Measurements from ENCODE around the gene STK11IP.

Gene STK11IP

DNA sequence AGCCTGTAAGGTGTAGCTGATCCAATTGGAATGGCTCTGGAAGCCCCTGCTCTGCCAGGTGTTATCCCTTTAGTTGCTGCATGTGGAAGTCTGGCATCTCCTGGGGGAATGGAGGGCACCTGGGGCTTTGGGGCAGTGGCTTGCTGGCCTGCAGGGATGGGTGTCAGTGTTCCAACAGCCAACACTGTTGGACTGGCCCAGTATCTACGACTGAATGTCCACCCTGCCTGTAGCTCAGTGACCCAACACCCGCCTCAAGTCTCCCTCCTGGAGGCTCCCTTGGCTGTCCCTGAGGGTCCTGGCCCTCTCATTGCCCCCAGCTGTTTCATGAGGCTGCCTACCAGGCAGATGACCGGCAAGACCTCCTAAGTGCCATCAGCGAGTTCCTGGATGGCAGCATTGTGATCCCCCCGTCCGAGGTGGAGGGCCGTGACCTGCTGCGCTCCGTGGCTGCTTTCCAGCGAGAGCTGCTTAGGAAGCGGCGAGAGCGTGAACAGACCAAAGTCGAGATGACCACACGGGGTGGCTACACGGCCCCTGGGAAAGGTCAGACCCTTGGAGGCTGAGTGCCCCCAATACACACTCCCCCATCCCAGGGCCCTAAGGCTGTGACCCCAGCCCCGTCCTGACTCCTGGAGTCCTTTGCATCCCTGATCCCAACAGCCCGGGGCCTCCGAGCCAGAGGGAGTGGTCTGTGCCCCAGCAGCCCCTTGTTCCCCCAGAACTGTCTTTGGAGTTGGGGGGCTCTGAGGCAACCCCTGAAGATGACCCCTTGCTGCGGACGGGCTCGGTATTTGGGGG lies 37.5 kb downstream of the STK11IP start (continued):
- TF ChIP-seq, protein P1, sequence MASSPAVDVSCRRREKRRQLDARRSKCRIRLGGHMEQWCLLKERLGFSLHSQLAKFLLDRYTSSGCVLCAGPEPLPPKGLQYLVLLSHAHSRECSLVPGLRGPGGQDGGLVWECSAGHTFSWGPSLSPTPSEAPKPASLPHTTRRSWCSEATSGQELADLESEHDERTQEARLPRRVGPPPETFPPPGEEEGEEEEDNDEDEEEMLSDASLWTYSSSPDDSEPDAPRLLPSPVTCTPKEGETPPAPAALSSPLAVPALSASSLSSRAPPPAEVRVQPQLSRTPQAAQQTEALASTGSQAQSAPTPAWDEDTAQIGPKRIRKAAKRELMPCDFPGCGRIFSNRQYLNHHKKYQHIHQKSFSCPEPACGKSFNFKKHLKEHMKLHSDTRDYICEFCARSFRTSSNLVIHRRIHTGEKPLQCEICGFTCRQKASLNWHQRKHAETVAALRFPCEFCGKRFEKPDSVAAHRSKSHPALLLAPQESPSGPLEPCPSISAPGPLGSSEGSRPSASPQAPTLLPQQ (tag by site-specific recombination; IDR thresholded peaks at IDR 0.05), result no peak

DNA sequence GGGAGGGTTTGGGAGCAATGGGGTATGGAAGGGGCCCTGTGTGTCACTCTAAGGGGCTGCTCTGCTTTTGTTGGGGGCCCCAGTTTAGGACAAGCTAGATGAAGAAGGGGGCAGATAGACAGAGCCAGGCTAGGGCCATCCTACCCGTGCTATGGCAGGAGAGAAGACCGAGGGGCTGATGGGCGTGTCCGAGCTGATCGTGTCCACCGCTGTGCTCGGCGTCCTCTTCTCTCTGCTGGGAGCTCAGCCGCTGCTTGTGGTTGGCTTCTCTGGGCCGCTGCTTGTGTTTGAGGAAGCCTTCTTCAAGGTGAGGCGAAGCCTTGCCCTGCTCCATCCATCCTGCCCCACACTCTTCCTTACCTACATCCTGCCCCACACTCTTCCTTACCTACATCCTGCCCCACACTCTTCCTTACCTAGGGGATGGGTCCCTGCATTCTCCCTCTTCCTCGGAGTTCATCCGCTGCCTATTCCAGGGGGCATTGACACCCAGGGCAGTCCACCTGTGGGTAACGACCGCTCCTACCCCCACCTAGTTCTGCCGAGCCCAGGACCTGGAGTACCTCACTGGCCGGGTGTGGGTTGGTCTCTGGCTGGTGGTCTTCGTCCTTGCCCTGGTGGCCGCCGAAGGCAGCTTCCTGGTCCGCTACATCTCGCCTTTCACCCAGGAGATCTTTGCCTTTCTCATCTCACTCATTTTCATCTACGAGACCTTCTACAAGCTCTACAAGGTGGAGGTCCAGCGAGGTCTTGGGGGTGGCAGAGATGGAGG lies 38.7 kb downstream of the STK11IP start:
- H3K27ac ChIP-seq (ENCODE audit: extremely low read depth, low read depth, low read length), result no peak overlapping the region
- POLR2A ChIA-PET, result no interaction called here
- TF ChIP-seq, protein P2, sequence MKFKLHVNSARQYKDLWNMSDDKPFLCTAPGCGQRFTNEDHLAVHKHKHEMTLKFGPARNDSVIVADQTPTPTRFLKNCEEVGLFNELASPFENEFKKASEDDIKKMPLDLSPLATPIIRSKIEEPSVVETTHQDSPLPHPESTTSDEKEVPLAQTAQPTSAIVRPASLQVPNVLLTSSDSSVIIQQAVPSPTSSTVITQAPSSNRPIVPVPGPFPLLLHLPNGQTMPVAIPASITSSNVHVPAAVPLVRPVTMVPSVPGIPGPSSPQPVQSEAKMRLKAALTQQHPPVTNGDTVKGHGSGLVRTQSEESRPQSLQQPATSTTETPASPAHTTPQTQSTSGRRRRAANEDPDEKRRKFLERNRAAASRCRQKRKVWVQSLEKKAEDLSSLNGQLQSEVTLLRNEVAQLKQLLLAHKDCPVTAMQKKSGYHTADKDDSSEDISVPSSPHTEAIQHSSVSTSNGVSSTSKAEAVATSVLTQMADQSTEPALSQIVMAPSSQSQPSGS (tag by site-specific recombination; IDR thresholded peaks at IDR 0.05; ENCODE audit: low read depth), result no peak
- CTCF ChIA-PET, result interaction anchor here (0.7 to 1.3 kb wide), 3 partner anchors 53 to 95 kb away, joined by 3 to 4 read pairs (median 4); no protein-coding TSS in a partner anchor
- H3K4me1 ChIP-seq (ENCODE audit: control insufficient read depth, insufficient read depth, low read length), result no peaks in the 10 kb centered on the region
- no peak overlapping the region for H3K4me3 ChIP-seq (ENCODE audit: low read depth, low read length)
- peaks cover 0 to 29% of the 10 kb centered on the region in 2 experiments; a peak in 1 of 3 replicates for H3K36me3 ChIP-seq (ENCODE audit: control insufficient read depth in 2 of 2, insufficient read depth in 1 of 2, low read length in 2 of 2)
- no peaks in the 10 kb centered on the region for H3K9me3 ChIP-seq (ENCODE audit: control insufficient read depth, insufficient read depth, low read depth, low read length)

DNA sequence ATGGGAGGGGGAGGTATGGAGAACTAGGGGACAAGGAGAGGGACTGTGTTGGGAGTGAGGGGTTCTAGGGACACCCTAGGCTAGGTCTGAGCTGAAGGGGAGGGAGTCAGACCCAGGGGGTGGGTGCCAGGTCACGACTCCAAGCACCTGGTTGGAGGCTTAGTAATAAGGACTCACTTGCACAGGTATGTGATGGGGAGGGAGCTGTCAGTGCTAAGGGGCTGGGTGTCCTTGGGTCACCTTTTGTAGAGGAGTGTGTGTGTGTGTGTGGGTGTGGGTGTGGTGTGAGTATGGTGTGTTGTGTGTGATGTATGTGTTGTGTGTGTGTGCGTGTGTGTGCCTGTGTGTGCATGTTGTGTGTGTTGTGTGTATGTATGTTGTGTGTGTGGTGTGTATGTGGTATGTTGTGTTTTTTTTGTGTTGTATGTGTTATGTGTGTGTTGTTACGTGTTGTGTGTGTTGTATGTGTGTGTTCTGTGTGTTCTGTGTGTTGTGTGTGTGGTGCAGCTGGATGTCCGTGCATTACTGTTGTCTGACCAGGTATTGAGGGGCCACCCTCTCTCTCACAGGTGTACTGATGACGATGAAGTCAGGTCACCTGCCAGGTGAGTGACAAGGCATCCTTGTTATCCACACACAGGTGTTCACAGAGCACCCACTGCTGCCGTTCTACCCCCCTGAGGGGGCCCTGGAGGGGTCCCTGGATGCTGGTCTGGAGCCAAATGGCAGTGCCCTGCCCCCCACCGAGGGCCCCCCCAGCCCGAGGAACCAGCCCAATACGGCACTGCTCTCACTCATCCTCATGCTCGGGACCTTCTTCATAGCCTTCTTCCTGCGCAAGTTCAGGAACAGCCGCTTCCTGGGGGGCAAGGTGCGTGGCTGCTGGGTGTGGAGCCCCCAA lies 39.5 kb downstream of the STK11IP start:
- Histone ChIP-seq H3K4me3 (ENCODE audit: low read depth, low read length) (no peak overlapping the region), H3K27ac (ENCODE audit: extremely low read depth, low read depth, low read length) (no peak overlapping the region), H3K4me1 (ENCODE audit: control insufficient read depth, insufficient read depth, low read length) (no peaks in the 10 kb centered on the region), H3K36me3 (ENCODE audit: control insufficient read depth in 2 of 2, insufficient read depth in 1 of 2, low read length in 2 of 2) (peaks cover 0 to 31% of the 10 kb centered on the region in 2 experiments; a peak in 1 of 3 replicates), H3K9me3 (ENCODE audit: control insufficient read depth, insufficient read depth, low read depth, low read length) (no peaks in the 10 kb centered on the region)
- ChIA-PET POLR2A (no interaction called here), CTCF (interaction anchor here (0.7 to 1.2 kb wide), 3 partner anchors 42 to 96 kb away, joined by 3 to 4 read pairs (median 3); no protein-coding TSS in a partner anchor)
- TF ChIP-seq ZNF624 (tag by site-specific recombination; IDR thresholded peaks at IDR 0.05) (no peak), KLF16 (tag by site-specific recombination; IDR thresholded peaks at IDR 0.05) (no peak), GLIS1 (tag by site-specific recombination; IDR thresholded peaks at IDR 0.05) (peak; percentile 16; the same call in 1 of the 2 replicates)
- TF ChIP-seq, protein P3, sequence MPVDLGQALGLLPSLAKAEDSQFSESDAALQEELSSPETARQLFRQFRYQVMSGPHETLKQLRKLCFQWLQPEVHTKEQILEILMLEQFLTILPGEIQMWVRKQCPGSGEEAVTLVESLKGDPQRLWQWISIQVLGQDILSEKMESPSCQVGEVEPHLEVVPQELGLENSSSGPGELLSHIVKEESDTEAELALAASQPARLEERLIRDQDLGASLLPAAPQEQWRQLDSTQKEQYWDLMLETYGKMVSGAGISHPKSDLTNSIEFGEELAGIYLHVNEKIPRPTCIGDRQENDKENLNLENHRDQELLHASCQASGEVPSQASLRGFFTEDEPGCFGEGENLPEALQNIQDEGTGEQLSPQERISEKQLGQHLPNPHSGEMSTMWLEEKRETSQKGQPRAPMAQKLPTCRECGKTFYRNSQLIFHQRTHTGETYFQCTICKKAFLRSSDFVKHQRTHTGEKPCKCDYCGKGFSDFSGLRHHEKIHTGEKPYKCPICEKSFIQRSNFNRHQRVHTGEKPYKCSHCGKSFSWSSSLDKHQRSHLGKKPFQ (tag by site-specific recombination; IDR thresholded peaks at IDR 0.05), result peak; percentile 67
- TF ChIP-seq, protein P4, sequence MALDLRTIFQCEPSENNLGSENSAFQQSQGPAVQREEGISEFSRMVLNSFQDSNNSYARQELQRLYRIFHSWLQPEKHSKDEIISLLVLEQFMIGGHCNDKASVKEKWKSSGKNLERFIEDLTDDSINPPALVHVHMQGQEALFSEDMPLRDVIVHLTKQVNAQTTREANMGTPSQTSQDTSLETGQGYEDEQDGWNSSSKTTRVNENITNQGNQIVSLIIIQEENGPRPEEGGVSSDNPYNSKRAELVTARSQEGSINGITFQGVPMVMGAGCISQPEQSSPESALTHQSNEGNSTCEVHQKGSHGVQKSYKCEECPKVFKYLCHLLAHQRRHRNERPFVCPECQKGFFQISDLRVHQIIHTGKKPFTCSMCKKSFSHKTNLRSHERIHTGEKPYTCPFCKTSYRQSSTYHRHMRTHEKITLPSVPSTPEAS (tag by site-specific recombination; IDR thresholded peaks at IDR 0.05), result peak; percentile 67

DNA sequence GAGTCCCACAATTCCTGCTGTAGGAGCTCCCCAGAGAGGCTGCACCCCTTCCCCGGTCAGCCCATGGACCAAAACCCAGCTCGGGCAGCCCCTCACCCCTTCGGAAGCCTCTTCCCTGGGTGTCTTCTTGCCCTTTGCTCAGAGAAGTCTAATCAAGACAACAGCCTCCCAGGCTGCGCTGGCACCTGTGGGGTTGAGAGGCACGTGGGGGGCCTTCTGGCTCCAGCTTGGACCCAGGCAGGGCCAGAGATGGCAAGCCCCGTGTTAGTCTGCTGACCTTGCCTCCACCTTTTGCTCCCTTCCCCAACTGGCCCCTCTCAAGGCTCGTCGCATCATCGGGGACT lies 40.2 kb downstream of the STK11IP start:
- Histone ChIP-seq H3K9me3 (ENCODE audit: control insufficient read depth, insufficient read depth, low read depth, low read length) (no peaks in the 10 kb centered on the region), H3K4me3 (ENCODE audit: low read depth, low read length) (no peak overlapping the region), H3K36me3 (ENCODE audit: control insufficient read depth in 2 of 2, insufficient read depth in 1 of 2, low read length in 2 of 2) (peaks cover 0 to 25% of the 10 kb centered on the region in 2 experiments; a peak in 1 of 3 replicates), H3K4me1 (ENCODE audit: control insufficient read depth, insufficient read depth, low read length) (no peaks in the 10 kb centered on the region), H3K27ac (ENCODE audit: extremely low read depth, low read depth, low read length) (no peak overlapping the region)
- POLR2A ChIA-PET, result no interaction called here
- TF ChIP-seq ZNF404 (tag by site-specific recombination; IDR thresholded peaks at IDR 0.05) (no peak), ZNF544 (tag by site-specific recombination; IDR thresholded peaks at IDR 0.05) (no peak), ZNF600 (tag by site-specific recombination; IDR thresholded peaks at IDR 0.05) (0 out of 2 replicates have a peak, but pooled peaks have one; percentile 18), GLIS1 (tag by site-specific recombination; IDR thresholded peaks at IDR 0.05) (peak; percentile 17; the same call in 1 of the 2 replicates)
- CTCF ChIA-PET, result interaction anchor here (1.1 kb wide), 1 partner anchor 41 kb away, joined by 3 read pairs; no protein-coding TSS in a partner anchor

Data from HEK293 (cell line).